Renal pelvis (tissue), 12 donors: ENCODE data around the gene DPH1. TPM values are rescaled to one million over a fixed set of nuclear protein-coding genes. Genes with fewer than 3 reads are reported as not detected.
A peak's percentile ranks its signal among the peaks of the same experiment; 100 is the strongest.
"Not testable (repeated sequence)": the region's sequence is repeated elsewhere in the genome, so short reads cannot be mapped to it uniquely, and the experiment has no call there.

Experiments used
- DNase-seq: peaks from one replicate; pipeline ENCODE4 v3.0.0-alpha.2; 2013
- long read RNA-seq, 16 experiments: transcript quantifications; one replicate each; lab custom pipeline, GENCODE V29; 2026
- polyA plus RNA-seq, 3 donors: library from polyadenylated mRNA; unstranded; fragments of 120-200 nt; gene quantifications; one replicate each; pipeline ENCODE4 v1.2.1, GENCODE V29; 2013; ENCODE audit not compliant: insufficient read length in 3 of 3

Gene DPH1
- 10 to 100 TPM; 48.4 to 59.2 (median 57.4) TPM for polyA plus RNA-seq
- long read RNA-seq, donor 1, partial matches to known transcripts, result 6 of 16 reads
- long read RNA-seq, donor 1, other reads (novel, unspliced or antisense), result 0 of 16 reads
- long read RNA-seq, donor 2, transcript DPH1-201 (13 exons, 2,221 nt), result major isoform, 7 of 14 reads
- long read RNA-seq, donor 2, partial matches to known transcripts, result 0 of 14 reads
- long read RNA-seq, donor 2, other reads (novel, unspliced or antisense), result 0 of 14 reads
- long read RNA-seq, donor 3, transcript DPH1-201 (13 exons, 2,221 nt), result major isoform, 5 of 16 reads
- long read RNA-seq, donor 3, partial matches to known transcripts, result 5 of 16 reads
- long read RNA-seq, donor 3, other reads (novel, unspliced or antisense), result 0 of 16 reads
- long read RNA-seq, donor 4, partial matches to known transcripts, result 0 of 12 reads
- long read RNA-seq, donor 4, other reads (novel, unspliced or antisense), result 0 of 12 reads
- long read RNA-seq, donor 5, partial matches to known transcripts, result 0 of 2 reads
- long read RNA-seq, donor 5, other reads (novel, unspliced or antisense), result 0 of 2 reads
- long read RNA-seq, donor 6, partial matches to known transcripts, result 0 of 3 reads
- long read RNA-seq, donor 6, other reads (novel, unspliced or antisense), result 0 of 3 reads
- long read RNA-seq, donor 7, partial matches to known transcripts, result 28 of 36 reads
- long read RNA-seq, donor 7, other reads (novel, unspliced or antisense), result 0 of 36 reads
- long read RNA-seq, donor 8, partial matches to known transcripts, result 0 of 7 reads
- long read RNA-seq, donor 8, other reads (novel, unspliced or antisense), result 0 of 7 reads
- long read RNA-seq, donor 9, transcript DPH1-201 (13 exons, 2,221 nt), result major isoform, 5 of 65 reads
- long read RNA-seq, donor 9, partial matches to known transcripts, result 57 of 65 reads
- long read RNA-seq, donor 9, other reads (novel, unspliced or antisense), result 0 of 65 reads
- long read RNA-seq, donor 10, partial matches to known transcripts, result 40 of 50 reads
- long read RNA-seq, donor 10, other reads (novel, unspliced or antisense), result 0 of 50 reads
- long read RNA-seq, donor 11, partial matches to known transcripts, result 21 of 27 reads
- long read RNA-seq, donor 11, other reads (novel, unspliced or antisense), result 0 of 27 reads
- long read RNA-seq, donor 12, partial matches to known transcripts, result 0 of 18 reads
- long read RNA-seq, donor 12, other reads (novel, unspliced or antisense), result 0 of 18 reads
- long read RNA-seq, donor 13, partial matches to known transcripts, result 0 of 5 reads
- long read RNA-seq, donor 13, other reads (novel, unspliced or antisense), result 0 of 5 reads
- long read RNA-seq, donor 14, result 0 reads
- long read RNA-seq, donor 15, result 0 reads
- long read RNA-seq, donor 16, transcript DPH1-201 (13 exons, 2,221 nt), result major isoform, 8 of 21 reads
- long read RNA-seq, donor 16, partial matches to known transcripts, result 5 of 21 reads
- long read RNA-seq, donor 16, other reads (novel, unspliced or antisense), result 0 of 21 reads

- peak; percentile 82 for DNase-seq
Measured at GRCh38 chr17:2029911-2030778, at the start of gene DPH1. TSS of gene DPH1 (plus strand) at chr17:2030153. CDS start at chr17:2030170, 17 bp downstream.

- no peak for DNase-seq
Measured at GRCh38 chr17:1980665-1981250, 49.2 kb upstream of the DPH1 start.

GRCh38 chr17:1982793-1983366 lies 47.1 kb upstream of the DPH1 start:
- DNase-seq, result not testable (repeated sequence)

- DNase-seq, result no peak
Measured at GRCh38 chr17:1985093-1985492, 44.9 kb upstream of the DPH1 start.

GRCh38 chr17:1985686-1986085 lies 44.3 kb upstream of the DPH1 start:
- DNase-seq, result no peak

GRCh38 chr17:1986783-1987451 lies 43.0 kb upstream of the DPH1 start:
- DNase-seq, result no peak

- DNase-seq, result no peak
Measured at GRCh38 chr17:1989135-1989534, 40.8 kb upstream of the DPH1 start.

GRCh38 chr17:1992541-1992940 lies 37.4 kb upstream of the DPH1 start:
- DNase-seq, result no peak

- DNase-seq, result no peak
Measured at GRCh38 chr17:1994707-1995106, 35.2 kb upstream of the DPH1 start.

GRCh38 chr17:1995321-1995892 lies 34.5 kb upstream of the DPH1 start:
- DNase-seq, result no peak

- DNase-seq, result no peak
Measured at GRCh38 chr17:1995907-1996799, 33.8 kb upstream of the DPH1 start.

- no peak for DNase-seq
Measured at GRCh38 chr17:1996800-1997288, 33.1 kb upstream of the DPH1 start.

- no peak for DNase-seq
Measured at GRCh38 chr17:1997289-1997926, 32.5 kb upstream of the DPH1 start.

GRCh38 chr17:1997927-1998742 lies 31.8 kb upstream of the DPH1 start:
- no peak for DNase-seq

- no peak for DNase-seq
Measured at GRCh38 chr17:1999557-2000251, 30.2 kb upstream of the DPH1 start.
